Astrocyte (in vitro differentiated cells and primary cell): ENCODE results near the gene WDR45. TPM values are rescaled to one million over a fixed set of nuclear protein-coding genes. Genes with fewer than 3 reads are reported as not detected.

Experiments
- DNase-seq: peaks from one replicate; pipeline ENCODE4 v3.0.0-alpha.2; 2010; ENCODE audit warnings: low read depth
- FAIRE-seq: peaks from 2 replicates; lab custom pipeline; 2011; peaks lifted over from hg19 to GRCh38; lab: Jason Lieb, UNC
- H2AFZ ChIP-seq: 2 replicates; pipeline ENCODE4 v1.6.0; 2012; ENCODE audit warnings: low read depth, low read length, inconsistent platforms
- H3K27ac ChIP-seq: 2 replicates; pipeline ENCODE4 v1.5.1; 2011; ENCODE audit warnings: low read depth, low read length, inconsistent platforms
- H3K27me3 ChIP-seq: 2 replicates; pipeline ENCODE4 v1.6.0; 2011; ENCODE audit warnings: low read length, inconsistent platforms; ENCODE audit not compliant: insufficient read depth
- H3K36me3 ChIP-seq: 2 replicates; pipeline ENCODE4 v1.5.1; 2011; ENCODE audit warnings: low read length, inconsistent platforms; ENCODE audit not compliant: insufficient read depth
- H3K4me1 ChIP-seq: 2 replicates; pipeline ENCODE4 v1.5.1; 2011; ENCODE audit warnings: low read length, inconsistent platforms; ENCODE audit not compliant: insufficient read depth
- H3K4me2 ChIP-seq: 2 replicates; pipeline ENCODE4 v1.6.0; 2012; ENCODE audit warnings: low read length, inconsistent platforms
- H3K4me3 ChIP-seq: 2 replicates; pipeline ENCODE4 v1.5.1; 2011; ENCODE audit warnings: low read depth, mild to moderate bottlenecking, low read length, inconsistent platforms; ENCODE audit not compliant: insufficient read depth
- H3K79me2 ChIP-seq: 2 replicates; pipeline ENCODE4 v1.6.0; 2012; ENCODE audit warnings: mild to moderate bottlenecking, low read length, inconsistent platforms; ENCODE audit not compliant: insufficient read depth
- H3K9ac ChIP-seq: 2 replicates; pipeline ENCODE4 v1.6.0; 2012; ENCODE audit warnings: mild to moderate bottlenecking, low read length, inconsistent platforms
- H3K9me3 ChIP-seq: 2 replicates; pipeline ENCODE4 v1.5.1; 2012; ENCODE audit warnings: low read depth, mild to moderate bottlenecking, low read length, inconsistent platforms; ENCODE audit not compliant: insufficient read depth
- H4K20me1 ChIP-seq: 2 replicates; pipeline ENCODE4 v1.6.0; 2012; ENCODE audit warnings: low read length, inconsistent platforms; ENCODE audit not compliant: insufficient read depth
- H3K27ac Mint-ChIP-seq: one replicate; pipeline ENCODE4 v1.8.0; 2021; ENCODE audit warnings: mild to moderate bottlenecking, mixed read lengths; ENCODE audit not compliant: unreplicated experiment
- H3K27me3 Mint-ChIP-seq: one replicate; pipeline ENCODE4 v1.8.0; 2021; ENCODE audit warnings: low read depth, mixed read lengths; ENCODE audit not compliant: unreplicated experiment
- H3K36me3 Mint-ChIP-seq: one replicate; pipeline ENCODE4 v1.8.0; 2021; ENCODE audit warnings: low read depth, mixed read lengths; ENCODE audit not compliant: unreplicated experiment
- H3K4me1 Mint-ChIP-seq: one replicate; pipeline ENCODE4 v1.8.0; 2021; ENCODE audit warnings: low read depth, mixed read lengths; ENCODE audit not compliant: unreplicated experiment
- H3K4me3 Mint-ChIP-seq: one replicate; pipeline ENCODE4 v1.8.0; 2021; ENCODE audit warnings: mild to moderate bottlenecking, moderate library complexity, mixed read lengths; ENCODE audit not compliant: unreplicated experiment
- H3K9me3 Mint-ChIP-seq: one replicate; pipeline ENCODE4 v1.8.0; 2021; ENCODE audit warnings: mild to moderate bottlenecking, mixed read lengths; ENCODE audit not compliant: unreplicated experiment
- EZH2 ChIP-seq: IDR thresholded peaks from 2 replicates; pipeline ENCODE4 v1.6.1; 2012; ENCODE audit warnings: mild to moderate bottlenecking, low read length, inconsistent platforms; ENCODE audit not compliant: insufficient read depth
- total RNA-seq: library from RNA; stranded (reverse); gene quantifications from 2 replicates; pipeline ENCODE4 v1.2.1, GENCODE V29; 2021
- TF ChIP-seq, protein P1 (sequence below): IDR thresholded peaks from 2 replicates; pipeline ENCODE4 v1.5.1; 2011; ENCODE audit warnings: low read depth, mild to moderate bottlenecking, inconsistent platforms, low read length, moderate library complexity; ENCODE audit not compliant: insufficient read depth

WDR45 gene
- total RNA-seq, 1 donor from 2014 or later: 54.9 TPM

DNA sequence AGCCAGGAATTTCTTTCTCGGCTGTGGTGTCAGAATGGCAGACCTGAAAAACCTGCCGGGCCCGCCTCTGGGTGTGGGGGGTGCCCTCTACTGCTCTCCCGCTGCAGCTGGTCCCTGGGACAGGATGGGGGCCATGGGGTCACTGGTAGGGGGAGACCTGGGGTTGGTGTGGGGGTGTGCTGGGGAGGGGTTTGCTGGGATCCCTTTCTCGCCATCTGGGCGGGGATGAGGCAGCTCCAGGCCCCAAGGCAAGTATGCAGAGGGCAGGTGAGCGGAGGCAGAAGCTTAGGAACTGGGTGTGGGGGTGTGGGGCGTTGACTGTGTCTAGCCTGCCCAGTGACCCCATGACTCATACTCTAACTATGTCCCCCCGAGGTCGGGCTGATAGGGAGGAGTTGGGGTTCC is 20.0 kb downstream of the WDR45 start:
- H3K4me3 ChIP-seq: no peak overlapping the region

DNA sequence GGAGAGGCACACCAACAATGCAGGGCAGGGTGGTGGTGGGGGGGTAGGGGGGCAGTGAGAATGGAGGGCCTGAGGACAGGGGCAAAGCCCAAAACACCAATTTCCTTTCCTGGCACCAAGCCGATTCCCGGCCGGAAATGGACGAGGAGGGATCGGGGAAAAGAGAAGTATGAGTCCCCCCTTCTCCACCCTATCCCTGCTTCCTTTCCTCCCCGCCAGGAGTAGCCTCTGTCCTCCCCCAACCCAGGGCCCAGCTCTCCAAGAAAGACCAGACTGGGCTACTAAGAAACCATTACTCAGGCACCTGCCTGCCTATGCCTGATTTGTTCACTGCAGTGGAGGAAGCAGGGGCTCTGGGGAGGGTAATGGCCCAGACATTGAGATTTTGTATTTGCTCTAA is 20.5 kb downstream of the WDR45 start:
- H3K9me3 Mint-ChIP-seq: no peaks in the 10 kb centered on the region
- Histone ChIP-seq H3K36me3 (no peaks in the 10 kb centered on the region), H3K9ac (no peak overlapping the region), H3K4me1 (peaks cover under 1% of the 10 kb centered on the region), H3K9me3 (no peaks in the 10 kb centered on the region), H3K79me2 (peaks cover 2% of the 10 kb centered on the region), H3K4me2 (no peak overlapping the region), H3K27ac (no peak overlapping the region), H3K27me3 (no peaks in the 10 kb centered on the region), H2AFZ (no peak overlapping the region), H3K4me3 (no peak overlapping the region), H4K20me1 (no peaks in the 10 kb centered on the region)
- no peak for DNase-seq
- H3K4me1 Mint-ChIP-seq: peaks cover 11% of the 10 kb centered on the region
- no peak overlapping the region for H3K4me3 Mint-ChIP-seq
- no peaks in the 10 kb centered on the region for H3K27me3 Mint-ChIP-seq
- FAIRE-seq: no peak
- TF ChIP-seq EZH2: no peak
- TF ChIP-seq, protein P1, sequence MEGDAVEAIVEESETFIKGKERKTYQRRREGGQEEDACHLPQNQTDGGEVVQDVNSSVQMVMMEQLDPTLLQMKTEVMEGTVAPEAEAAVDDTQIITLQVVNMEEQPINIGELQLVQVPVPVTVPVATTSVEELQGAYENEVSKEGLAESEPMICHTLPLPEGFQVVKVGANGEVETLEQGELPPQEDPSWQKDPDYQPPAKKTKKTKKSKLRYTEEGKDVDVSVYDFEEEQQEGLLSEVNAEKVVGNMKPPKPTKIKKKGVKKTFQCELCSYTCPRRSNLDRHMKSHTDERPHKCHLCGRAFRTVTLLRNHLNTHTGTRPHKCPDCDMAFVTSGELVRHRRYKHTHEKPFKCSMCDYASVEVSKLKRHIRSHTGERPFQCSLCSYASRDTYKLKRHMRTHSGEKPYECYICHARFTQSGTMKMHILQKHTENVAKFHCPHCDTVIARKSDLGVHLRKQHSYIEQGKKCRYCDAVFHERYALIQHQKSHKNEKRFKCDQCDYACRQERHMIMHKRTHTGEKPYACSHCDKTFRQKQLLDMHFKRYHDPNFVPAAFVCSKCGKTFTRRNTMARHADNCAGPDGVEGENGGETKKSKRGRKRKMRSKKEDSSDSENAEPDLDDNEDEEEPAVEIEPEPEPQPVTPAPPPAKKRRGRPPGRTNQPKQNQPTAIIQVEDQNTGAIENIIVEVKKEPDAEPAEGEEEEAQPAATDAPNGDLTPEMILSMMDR: no peak
- H3K27ac Mint-ChIP-seq: no peak overlapping the region
- no peaks in the 10 kb centered on the region for H3K36me3 Mint-ChIP-seq

More for the DNA sequence above, 20.0 kb downstream of the WDR45 start:
- H3K36me3 Mint-ChIP-seq: no peaks in the 10 kb centered on the region
- no peaks in the 10 kb centered on the region for H3K79me2 ChIP-seq
- no peak overlapping the region for H3K4me3 Mint-ChIP-seq
- H4K20me1 ChIP-seq: no peaks in the 10 kb centered on the region
- no peaks in the 10 kb centered on the region for H3K27me3 ChIP-seq
- DNase-seq (no peak), FAIRE-seq (no peak)
- H3K9me3 ChIP-seq: no peaks in the 10 kb centered on the region
- H2AFZ ChIP-seq: no peak overlapping the region
- H3K4me1 ChIP-seq: no peaks in the 10 kb centered on the region
- no peaks in the 10 kb centered on the region for H3K9me3 Mint-ChIP-seq
- H3K27ac Mint-ChIP-seq: no peak overlapping the region
- H3K36me3 ChIP-seq: no peaks in the 10 kb centered on the region
- no peak overlapping the region for H3K4me2 ChIP-seq
- no peak overlapping the region for H3K9ac ChIP-seq
- peaks cover 7% of the 10 kb centered on the region for H3K4me1 Mint-ChIP-seq
- no peak for TF ChIP-seq EZH2
- TF ChIP-seq, protein P1: no peak
- H3K27me3 Mint-ChIP-seq: no peaks in the 10 kb centered on the region
- H3K27ac ChIP-seq: no peak overlapping the region

DNA sequence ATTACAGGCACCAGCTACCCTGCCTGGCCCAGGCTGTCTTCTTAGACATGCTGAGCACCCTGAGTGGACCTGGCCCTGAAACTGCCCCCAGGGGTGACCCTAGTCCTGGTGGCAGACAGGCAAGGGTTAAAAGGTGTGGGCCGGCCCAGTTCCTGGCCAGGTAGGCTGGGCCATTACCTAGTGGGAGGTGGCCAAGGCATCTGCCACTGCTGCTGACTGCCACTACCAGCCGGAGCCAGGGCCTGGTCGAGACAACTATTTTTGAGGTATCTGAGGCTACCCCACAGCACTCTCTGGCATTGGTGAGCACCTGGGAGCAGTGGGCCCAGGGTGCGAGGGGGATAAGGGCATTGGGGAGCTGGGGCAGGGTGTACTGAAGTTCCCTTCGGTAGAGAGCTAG is 20.9 kb downstream of the WDR45 start, which contains the start of gene CCDC120:
Gene CCDC120, plus strand, starts transcription at position 206 of the 400 bp plus-strand sequence. CDS start 3,043 bp downstream, outside the sequence.
- no peaks in the 10 kb centered on the region for H3K9me3 ChIP-seq
- H3K27ac Mint-ChIP-seq: no peak within 1 kb of the TSS
- no peaks in the 10 kb centered on the region for H3K9me3 Mint-ChIP-seq
- no peaks in the 10 kb centered on the region for H3K36me3 ChIP-seq
- H3K4me1 Mint-ChIP-seq: peaks cover 11% of the 10 kb centered on the region
- H3K9ac ChIP-seq: no peak within 1 kb of the TSS
- no peaks in the 10 kb centered on the region for H3K27me3 Mint-ChIP-seq
- DNase-seq (no peak), FAIRE-seq (no peak)
- no peak within 1 kb of the TSS for H3K4me2 ChIP-seq
- TF ChIP-seq EZH2: no peak
- TF ChIP-seq, protein P1: no peak
- no peaks in the 10 kb centered on the region for H3K27me3 ChIP-seq
- H3K4me3 ChIP-seq: no peak within 1 kb of the TSS
- H2AFZ ChIP-seq: no peak within 1 kb of the TSS
- H3K4me3 Mint-ChIP-seq: no peak within 1 kb of the TSS
- peaks cover 4% of the 10 kb centered on the region for H3K79me2 ChIP-seq
- H3K27ac ChIP-seq: no peak within 1 kb of the TSS
- peaks cover 3% of the 10 kb centered on the region for H3K4me1 ChIP-seq
- H3K36me3 Mint-ChIP-seq: no peaks in the 10 kb centered on the region
- H4K20me1 ChIP-seq: no peaks in the 10 kb centered on the region
